ENCODE measurements around the gene CHSY1. TPM values are rescaled to one million over a fixed set of nuclear protein-coding genes. Genes with fewer than 3 reads are reported as not detected.

The CHSY1 gene
- total RNA-seq, 1 donor from 2014 or later = 33.2 TPM

GRCh38 chr15:101204739-101205535 lies 46.9 kb downstream of the CHSY1 start:
- TF ChIP-seq, protein P1, sequence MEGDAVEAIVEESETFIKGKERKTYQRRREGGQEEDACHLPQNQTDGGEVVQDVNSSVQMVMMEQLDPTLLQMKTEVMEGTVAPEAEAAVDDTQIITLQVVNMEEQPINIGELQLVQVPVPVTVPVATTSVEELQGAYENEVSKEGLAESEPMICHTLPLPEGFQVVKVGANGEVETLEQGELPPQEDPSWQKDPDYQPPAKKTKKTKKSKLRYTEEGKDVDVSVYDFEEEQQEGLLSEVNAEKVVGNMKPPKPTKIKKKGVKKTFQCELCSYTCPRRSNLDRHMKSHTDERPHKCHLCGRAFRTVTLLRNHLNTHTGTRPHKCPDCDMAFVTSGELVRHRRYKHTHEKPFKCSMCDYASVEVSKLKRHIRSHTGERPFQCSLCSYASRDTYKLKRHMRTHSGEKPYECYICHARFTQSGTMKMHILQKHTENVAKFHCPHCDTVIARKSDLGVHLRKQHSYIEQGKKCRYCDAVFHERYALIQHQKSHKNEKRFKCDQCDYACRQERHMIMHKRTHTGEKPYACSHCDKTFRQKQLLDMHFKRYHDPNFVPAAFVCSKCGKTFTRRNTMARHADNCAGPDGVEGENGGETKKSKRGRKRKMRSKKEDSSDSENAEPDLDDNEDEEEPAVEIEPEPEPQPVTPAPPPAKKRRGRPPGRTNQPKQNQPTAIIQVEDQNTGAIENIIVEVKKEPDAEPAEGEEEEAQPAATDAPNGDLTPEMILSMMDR (IDR thresholded peaks at IDR 0.05; ENCODE audit: unreplicated experiment) = no peak
- peaks cover 2% of the 10 kb centered on the region for H3K9me3 Mint-ChIP-seq (ENCODE audit: low read depth)
- no peak overlapping the region for H3K4me3 Mint-ChIP-seq (ENCODE audit: low read depth)
- peaks cover 18% of the 10 kb centered on the region for H3K4me1 Mint-ChIP-seq (ENCODE audit: low read depth)
- peaks cover 9% of the 10 kb centered on the region for H3K36me3 Mint-ChIP-seq (ENCODE audit: insufficient read depth)
- H3K27me3 Mint-ChIP-seq = no peaks in the 10 kb centered on the region
- no peak overlapping the region for H3K27ac Mint-ChIP-seq
- DNase-seq (ENCODE audit: low spot score, unreplicated experiment) = no peak

DNA sequence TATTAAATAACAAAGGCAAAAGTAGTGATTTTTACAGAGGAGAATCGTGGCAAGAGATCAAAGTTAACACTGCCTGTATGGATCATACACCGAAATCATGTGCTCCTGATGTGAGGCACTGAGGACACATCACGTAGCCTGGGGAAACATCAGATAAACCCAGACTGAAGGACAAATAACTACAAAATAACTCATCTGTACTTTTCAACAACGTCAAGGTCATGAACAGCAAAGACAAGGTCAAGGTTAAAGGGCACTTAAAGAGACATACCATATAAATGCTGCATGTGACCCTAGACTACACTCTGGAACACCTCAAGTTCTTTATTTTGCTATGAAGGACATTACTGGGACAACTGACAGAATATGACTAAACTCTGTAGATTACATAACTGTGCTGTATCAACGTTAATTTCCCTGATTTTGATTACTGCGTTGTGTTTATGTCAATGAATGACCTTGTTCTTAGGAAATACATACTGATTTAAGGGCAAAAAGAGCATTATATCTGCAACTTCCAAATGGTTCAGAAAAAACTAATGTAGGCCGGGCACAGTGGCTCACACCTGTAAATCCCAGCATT lies 48.1 kb downstream of the CHSY1 start:
- DNase-seq (ENCODE audit: low spot score, unreplicated experiment) = no peak
- Mint-ChIP-seq H3K9me3 (ENCODE audit: low read depth) (peaks cover 2% of the 10 kb centered on the region), H3K4me1 (ENCODE audit: low read depth) (peaks cover 9% of the 10 kb centered on the region), H3K27me3 (no peaks in the 10 kb centered on the region), H3K4me3 (ENCODE audit: low read depth) (no peak overlapping the region), H3K36me3 (ENCODE audit: insufficient read depth) (peaks cover 9% of the 10 kb centered on the region), H3K27ac (no peak overlapping the region)
- TF ChIP-seq, protein P1 (IDR thresholded peaks at IDR 0.05; ENCODE audit: unreplicated experiment) = no peak

DNA sequence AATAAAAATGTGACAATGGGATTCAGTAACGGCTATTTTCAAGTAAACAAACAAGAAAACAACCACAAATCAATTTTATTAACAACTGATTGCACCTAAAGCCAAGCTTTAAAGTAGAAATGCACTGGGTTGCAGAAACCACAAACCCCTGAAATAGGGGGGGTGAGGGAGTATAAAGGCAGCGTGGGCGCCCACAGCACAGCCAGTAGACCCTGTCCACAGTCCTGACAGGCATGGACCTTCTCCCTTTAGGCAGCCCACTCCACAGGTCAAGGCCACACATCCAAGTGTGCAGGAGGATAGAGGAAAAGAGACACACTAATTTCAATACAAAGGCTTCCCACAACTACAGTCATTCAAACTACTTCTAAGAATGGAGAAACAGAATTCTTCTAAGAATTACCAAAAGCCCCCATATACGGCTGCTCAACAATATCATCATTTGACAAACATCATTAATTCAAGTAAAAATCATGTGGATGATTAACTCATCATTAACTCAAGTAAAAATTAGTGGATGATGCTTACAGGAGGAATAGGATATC lies 48.7 kb downstream of the CHSY1 start:
- peaks cover 2% of the 10 kb centered on the region for H3K9me3 Mint-ChIP-seq (ENCODE audit: low read depth)
- TF ChIP-seq, protein P1 (IDR thresholded peaks at IDR 0.05; ENCODE audit: unreplicated experiment) = no peak
- peaks cover 9% of the 10 kb centered on the region for H3K4me1 Mint-ChIP-seq (ENCODE audit: low read depth)
- no peaks in the 10 kb centered on the region for H3K27me3 Mint-ChIP-seq
- H3K36me3 Mint-ChIP-seq (ENCODE audit: insufficient read depth) = peaks cover 9% of the 10 kb centered on the region
- H3K4me3 Mint-ChIP-seq (ENCODE audit: low read depth) = no peak overlapping the region
- DNase-seq (ENCODE audit: low spot score, unreplicated experiment) = no peak
- H3K27ac Mint-ChIP-seq = no peak overlapping the region

GRCh38 chr15:101201411-101202174 lies 50.3 kb downstream of the CHSY1 start:
- Mint-ChIP-seq H3K27me3 (no peaks in the 10 kb centered on the region), H3K4me1 (ENCODE audit: low read depth) (peaks cover 7% of the 10 kb centered on the region), H3K27ac (no peak overlapping the region), H3K4me3 (ENCODE audit: low read depth) (no peak overlapping the region), H3K36me3 (ENCODE audit: insufficient read depth) (peaks cover 8% of the 10 kb centered on the region), H3K9me3 (ENCODE audit: low read depth) (peaks cover 2% of the 10 kb centered on the region)
- no peak for DNase-seq (ENCODE audit: low spot score, unreplicated experiment)
- TF ChIP-seq, protein P1 (IDR thresholded peaks at IDR 0.05; ENCODE audit: unreplicated experiment) = no peak

DNA sequence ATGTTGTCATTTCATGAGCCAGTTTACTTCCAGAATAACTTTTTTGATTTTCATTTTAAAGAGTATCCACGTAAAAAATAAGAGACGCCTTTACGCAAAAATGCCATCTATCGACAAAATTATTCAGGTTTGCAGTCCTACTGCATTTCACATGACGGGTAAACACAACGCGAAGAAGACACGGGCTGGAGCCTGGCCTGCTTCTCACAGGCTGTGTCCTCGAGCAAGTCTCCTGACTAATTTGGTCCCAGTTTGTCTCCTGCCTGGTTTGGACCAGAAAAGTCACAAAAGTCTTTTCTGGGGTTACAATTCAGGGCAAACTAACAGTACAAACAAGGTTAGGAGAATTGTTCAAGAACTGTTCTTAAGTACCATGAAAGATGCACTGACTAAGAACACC lies 51.7 kb downstream of the CHSY1 start:
- no peak overlapping the region for H3K27ac Mint-ChIP-seq

More for the DNA sequence above, 51.7 kb downstream of the CHSY1 start:
- no peaks in the 10 kb centered on the region for H3K9me3 Mint-ChIP-seq (ENCODE audit: low read depth)
- H3K4me3 Mint-ChIP-seq (ENCODE audit: low read depth) = no peak overlapping the region
- H3K36me3 Mint-ChIP-seq (ENCODE audit: insufficient read depth) = peaks cover under 1% of the 10 kb centered on the region
- H3K4me1 Mint-ChIP-seq (ENCODE audit: low read depth) = peaks cover 5% of the 10 kb centered on the region
- no peak for DNase-seq (ENCODE audit: low spot score, unreplicated experiment)
- TF ChIP-seq, protein P1 (IDR thresholded peaks at IDR 0.05; ENCODE audit: unreplicated experiment) = no peak
- H3K27me3 Mint-ChIP-seq = no peaks in the 10 kb centered on the region

Measured in progenitor cell of endocrine pancreas (in vitro differentiated cells).